ENCODE measurements around the gene PPP1R14B. TPM values are rescaled to one million over a fixed set of nuclear protein-coding genes. Genes with fewer than 3 reads are reported as not detected.

Gene PPP1R14B
- total RNA-seq, 1 experiment from 2014 or later, result 467 TPM

GRCh38 chr11:64206457-64207255, 40.1 kb downstream of the PPP1R14B start, which contains the start of gene FERMT3:
TSS of gene FERMT3 (plus strand) at chr11:64206721. CDS start at chr11:64207365, 644 bp downstream.
- no peaks in the 10 kb centered on the region for H3K27me3 ChIP-seq (replicated peaks)
- H3K4me1 ChIP-seq (replicated peaks), result peaks cover 25% of the 10 kb centered on the region
- H3K27ac ChIP-seq, result peak within 1 kb of the TSS; percentile 62
- no peak for DNase-seq (ENCODE audit: low read depth in 1 of 2, low spot score in 2 of 2)
- peaks cover 68% of the 10 kb centered on the region for H3K36me3 ChIP-seq
- H3K9me3 ChIP-seq (replicated peaks), result no peaks in the 10 kb centered on the region
- no peak within 1 kb of the TSS for H3K4me3 ChIP-seq

- Histone ChIP-seq H3K4me1 (replicated peaks) (peaks cover 25% of the 10 kb centered on the region), H3K27me3 (replicated peaks) (no peaks in the 10 kb centered on the region), H3K9me3 (replicated peaks) (no peaks in the 10 kb centered on the region), H3K4me3 (no peak overlapping the region), H3K36me3 (peaks cover 89% of the 10 kb centered on the region), H3K27ac (no peak overlapping the region)
- DNase-seq (ENCODE audit: low read depth in 1 of 2, low spot score in 2 of 2), result peak; percentile 85 to 91
These were observed 42.2 kb downstream of the PPP1R14B start for GRCh38 chr11:64204464-64204989.

- DNase-seq (ENCODE audit: low read depth in 1 of 2, low spot score in 2 of 2), result no peak
- Histone ChIP-seq H3K27ac (no peak overlapping the region), H3K4me3 (no peak overlapping the region), H3K4me1 (replicated peaks) (peaks cover 25% of the 10 kb centered on the region), H3K27me3 (replicated peaks) (no peaks in the 10 kb centered on the region), H3K9me3 (replicated peaks) (no peaks in the 10 kb centered on the region), H3K36me3 (peaks cover 92% of the 10 kb centered on the region)
These were observed 42.7 kb downstream of the PPP1R14B start for GRCh38 chr11:64204080-64204440.

GRCh38 chr11:64203421-64204079, 43.2 kb downstream of the PPP1R14B start:
- Histone ChIP-seq H3K4me3 (no peak overlapping the region), H3K9me3 (replicated peaks) (no peaks in the 10 kb centered on the region), H3K27ac (no peak overlapping the region), H3K4me1 (replicated peaks) (peaks cover 25% of the 10 kb centered on the region), H3K36me3 (peaks cover 93% of the 10 kb centered on the region), H3K27me3 (replicated peaks) (no peaks in the 10 kb centered on the region)
- DNase-seq (ENCODE audit: low read depth in 1 of 2, low spot score in 2 of 2), result no peak

- Histone ChIP-seq H3K4me3 (no peak overlapping the region), H3K36me3 (peaks cover 93% of the 10 kb centered on the region), H3K4me1 (replicated peaks) (peaks cover 20% of the 10 kb centered on the region), H3K9me3 (replicated peaks) (no peaks in the 10 kb centered on the region), H3K27ac (no peak overlapping the region), H3K27me3 (replicated peaks) (no peaks in the 10 kb centered on the region)
- DNase-seq (ENCODE audit: low read depth in 1 of 2, low spot score in 2 of 2), result no peak
These were observed 43.8 kb downstream of the PPP1R14B start for GRCh38 chr11:64202992-64203391.

- Histone ChIP-seq H3K4me1 (replicated peaks) (peaks cover 5% of the 10 kb centered on the region), H3K9me3 (replicated peaks) (no peaks in the 10 kb centered on the region), H3K36me3 (peaks cover 98% of the 10 kb centered on the region), H3K4me3 (no peak overlapping the region), H3K27ac (no peak overlapping the region), H3K27me3 (replicated peaks) (no peaks in the 10 kb centered on the region)
- DNase-seq (ENCODE audit: low read depth in 1 of 2, low spot score in 2 of 2), result no peak
These were observed 45.2 kb downstream of the PPP1R14B start for GRCh38 chr11:64201543-64201942.

- DNase-seq (ENCODE audit: low read depth in 1 of 2, low spot score in 2 of 2), result no peak
- Histone ChIP-seq H3K27me3 (replicated peaks) (no peaks in the 10 kb centered on the region), H3K27ac (no peak overlapping the region), H3K9me3 (replicated peaks) (no peaks in the 10 kb centered on the region), H3K36me3 (peaks cover 98% of the 10 kb centered on the region), H3K4me3 (no peak overlapping the region), H3K4me1 (replicated peaks) (no peaks in the 10 kb centered on the region)
These were observed 48.2 kb downstream of the PPP1R14B start for GRCh38 chr11:64198511-64198910.

- peaks cover 98% of the 10 kb centered on the region for H3K36me3 ChIP-seq
- H3K27me3 ChIP-seq (replicated peaks), result no peaks in the 10 kb centered on the region
- no peaks in the 10 kb centered on the region for H3K4me1 ChIP-seq (replicated peaks)
- no peak overlapping the region for H3K27ac ChIP-seq
- no peaks in the 10 kb centered on the region; the same call in 1 of the 2 replicates for H3K9me3 ChIP-seq (replicated peaks)
- DNase-seq (ENCODE audit: low read depth in 1 of 2, low spot score in 2 of 2), result no peak
- no peak overlapping the region for H3K4me3 ChIP-seq
These were observed 50.1 kb downstream of the PPP1R14B start for GRCh38 chr11:64196626-64197025.

Other genes with a start within 250 kb of the PPP1R14B start
- 0.18 TPM in 1 of 2 replicates, not detected in the other for gene FLRT1, start 211.0 kb downstream of the PPP1R14B start, total RNA-seq (2014; rRNA removed; shearing (Covaris generic))
- 17.6 and 22.6 TPM in 2 replicates for gene MACROD1, start 80.8 kb downstream of the PPP1R14B start, total RNA-seq (2014; rRNA removed; shearing (Covaris generic))
- gene STIP1, start 60.8 kb downstream of the PPP1R14B start, total RNA-seq (2014; rRNA removed; shearing (Covaris generic)), result 402 and 488 TPM in 2 replicates
- gene FERMT3, start 40.2 kb downstream of the PPP1R14B start, total RNA-seq (2014; rRNA removed; shearing (Covaris generic)), result 0.84 TPM in 1 of 2 replicates, not detected in the other
- 49.4 and 50.2 TPM in 2 replicates for gene TRPT1, start 20.8 kb downstream of the PPP1R14B start, total RNA-seq (2014; rRNA removed; shearing (Covaris generic))
- 81.5 and 152 TPM in 2 replicates for gene NUDT22, start 20.7 kb downstream of the PPP1R14B start, total RNA-seq (2014; rRNA removed; shearing (Covaris generic))
- gene DNAJC4, start 16.4 kb downstream of the PPP1R14B start, total RNA-seq (2014; rRNA removed; shearing (Covaris generic)), result 2.7 and 11.9 TPM in 2 replicates
- 13.0 and 17.2 TPM in 2 replicates for gene VEGFB, start 12.4 kb downstream of the PPP1R14B start, total RNA-seq (2014; rRNA removed; shearing (Covaris generic))
- gene FKBP2, start 5.8 kb downstream of the PPP1R14B start, total RNA-seq (2014; rRNA removed; shearing (Covaris generic)), result 73.4 and 228 TPM in 2 replicates
- gene PLCB3, start 4.6 kb upstream of the PPP1R14B start, total RNA-seq (2014; rRNA removed; shearing (Covaris generic)), result 34.3 and 51.5 TPM in 2 replicates
- 154 and 158 TPM in 2 replicates for gene BAD, start 37.7 kb upstream of the PPP1R14B start, total RNA-seq (2014; rRNA removed; shearing (Covaris generic))
- 25.4 and 46.6 TPM in 2 replicates for gene GPR137, start 38.9 kb upstream of the PPP1R14B start, total RNA-seq (2014; rRNA removed; shearing (Covaris generic))
- gene KCNK4, start 44.4 kb upstream of the PPP1R14B start, total RNA-seq (2014; rRNA removed; shearing (Covaris generic)), result 0.31 TPM in 1 of 2 replicates, not detected in the other
- not detected in 2 replicates for gene CATSPERZ, start 53.4 kb upstream of the PPP1R14B start, total RNA-seq (2014; rRNA removed; shearing (Covaris generic))
- 50.7 and 51.1 TPM in 2 replicates for gene ESRRA, start 58.6 kb upstream of the PPP1R14B start, total RNA-seq (2014; rRNA removed; shearing (Covaris generic))
- gene TRMT112, start 70.6 kb upstream of the PPP1R14B start, total RNA-seq (2014; rRNA removed; shearing (Covaris generic)), result 506 and 974 TPM in 2 replicates
- 205 and 232 TPM in 2 replicates for gene PRDX5, start 71.2 kb upstream of the PPP1R14B start, total RNA-seq (2014; rRNA removed; shearing (Covaris generic))
- gene CCDC88B, start 93.3 kb upstream of the PPP1R14B start, total RNA-seq (2014; rRNA removed; shearing (Covaris generic)), result 2.2 and 5.3 TPM in 2 replicates
- gene RPS6KA4, start 112.2 kb upstream of the PPP1R14B start, total RNA-seq (2014; rRNA removed; shearing (Covaris generic)), result 81.8 and 84.1 TPM in 2 replicates

All from SJSA1 (cell line).